GM23338 (cell line): ENCODE data around the gene ZNF451.

ENCODE experiments used
- CTCF ChIP-seq, 2 experiments: fragments of 200-600 bp in 1 of 2; sonication (generic) in 1 of 2; conservative IDR thresholded peaks; 2 replicates each; pipeline versions ENCODE4 v1.5.1 to v1.6.1; 2016 to 2017; ENCODE audit warnings: antibody characterized with exemption in 2 of 2, low read depth in 2 of 2, mild to moderate bottlenecking in 2 of 2, moderate library complexity in 1 of 2
- EZH2 ChIP-seq: fragments of 200-600 bp; sonication (generic); IDR thresholded peaks from one replicate; pipeline ENCODE4 v1.8.0; 2017; ENCODE audit warnings: antibody characterized with exemption, mild to moderate bottlenecking, low read depth; ENCODE audit not compliant: unreplicated experiment
- EZH2phosphoT487 ChIP-seq: fragments of 200-600 bp; sonication (generic); IDR thresholded peaks from one replicate; pipeline ENCODE4 v1.8.1; 2018; ENCODE audit warnings: antibody characterized with exemption; ENCODE audit not compliant: unreplicated experiment
- TF ChIP-seq, protein P1 (sequence below): IDR thresholded peaks from one replicate; pipeline ENCODE4 v1.6.1; 2018; ENCODE audit warnings: antibody characterized with exemption; ENCODE audit not compliant: unreplicated experiment

GRCh38 chr6:57078531-57079207 is 11.3 kb upstream of the ZNF451 start:
- TF ChIP-seq CTCF (conservative IDR thresholded peaks at IDR 0.05; ENCODE audit: low read depth in 2 of 2) = no peak
- no peak for TF ChIP-seq EZH2
- no peak for TF ChIP-seq EZH2phosphoT487
- TF ChIP-seq, protein P1, sequence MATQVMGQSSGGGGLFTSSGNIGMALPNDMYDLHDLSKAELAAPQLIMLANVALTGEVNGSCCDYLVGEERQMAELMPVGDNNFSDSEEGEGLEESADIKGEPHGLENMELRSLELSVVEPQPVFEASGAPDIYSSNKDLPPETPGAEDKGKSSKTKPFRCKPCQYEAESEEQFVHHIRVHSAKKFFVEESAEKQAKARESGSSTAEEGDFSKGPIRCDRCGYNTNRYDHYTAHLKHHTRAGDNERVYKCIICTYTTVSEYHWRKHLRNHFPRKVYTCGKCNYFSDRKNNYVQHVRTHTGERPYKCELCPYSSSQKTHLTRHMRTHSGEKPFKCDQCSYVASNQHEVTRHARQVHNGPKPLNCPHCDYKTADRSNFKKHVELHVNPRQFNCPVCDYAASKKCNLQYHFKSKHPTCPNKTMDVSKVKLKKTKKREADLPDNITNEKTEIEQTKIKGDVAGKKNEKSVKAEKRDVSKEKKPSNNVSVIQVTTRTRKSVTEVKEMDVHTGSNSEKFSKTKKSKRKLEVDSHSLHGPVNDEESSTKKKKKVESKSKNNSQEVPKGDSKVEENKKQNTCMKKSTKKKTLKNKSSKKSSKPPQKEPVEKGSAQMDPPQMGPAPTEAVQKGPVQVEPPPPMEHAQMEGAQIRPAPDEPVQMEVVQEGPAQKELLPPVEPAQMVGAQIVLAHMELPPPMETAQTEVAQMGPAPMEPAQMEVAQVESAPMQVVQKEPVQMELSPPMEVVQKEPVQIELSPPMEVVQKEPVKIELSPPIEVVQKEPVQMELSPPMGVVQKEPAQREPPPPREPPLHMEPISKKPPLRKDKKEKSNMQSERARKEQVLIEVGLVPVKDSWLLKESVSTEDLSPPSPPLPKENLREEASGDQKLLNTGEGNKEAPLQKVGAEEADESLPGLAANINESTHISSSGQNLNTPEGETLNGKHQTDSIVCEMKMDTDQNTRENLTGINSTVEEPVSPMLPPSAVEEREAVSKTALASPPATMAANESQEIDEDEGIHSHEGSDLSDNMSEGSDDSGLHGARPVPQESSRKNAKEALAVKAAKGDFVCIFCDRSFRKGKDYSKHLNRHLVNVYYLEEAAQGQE = no peak
